Muscle layer of colon (tissue), 2 donors: ENCODE data around the gene CA12.

ENCODE experiments used
- H3K27ac ChIP-seq: one replicate; pipeline ENCODE4 v1.7.0; 2013; ENCODE audit warnings: low read depth, mild to moderate bottlenecking, low read length, moderate library complexity
- H3K27me3 ChIP-seq, 2 donors: one replicate each; pipeline ENCODE4 v1.7.0; 2013; ENCODE audit warnings: low read length in 2 of 2, mild to moderate bottlenecking in 2 of 2; ENCODE audit not compliant: insufficient read depth in 2 of 2, control insufficient read depth in 1 of 2
- H3K36me3 ChIP-seq: one replicate; pipeline ENCODE4 v1.7.0; 2013; ENCODE audit warnings: mild to moderate bottlenecking, low read length; ENCODE audit not compliant: insufficient read depth
- H3K4me1 ChIP-seq: one replicate; pipeline ENCODE4 v1.7.0; 2013; ENCODE audit warnings: mild to moderate bottlenecking, low read length; ENCODE audit not compliant: insufficient read depth
- H3K4me3 ChIP-seq, 2 donors: one replicate each; pipeline ENCODE4 v1.7.0; 2013; ENCODE audit warnings: low read length in 2 of 2, low read depth in 1 of 2, mild to moderate bottlenecking in 1 of 2, moderate library complexity in 1 of 2
- H3K9ac ChIP-seq: one replicate; pipeline ENCODE4 v1.7.0; 2013; ENCODE audit warnings: low read length
- H3K9me3 ChIP-seq: one replicate; pipeline ENCODE4 v1.7.0; 2013; ENCODE audit warnings: mild to moderate bottlenecking, low read length
- donor health status: abdominal sarcoma.
- donor health status: Adenocarcinoma of cecum.

The CA12 gene

DNA sequence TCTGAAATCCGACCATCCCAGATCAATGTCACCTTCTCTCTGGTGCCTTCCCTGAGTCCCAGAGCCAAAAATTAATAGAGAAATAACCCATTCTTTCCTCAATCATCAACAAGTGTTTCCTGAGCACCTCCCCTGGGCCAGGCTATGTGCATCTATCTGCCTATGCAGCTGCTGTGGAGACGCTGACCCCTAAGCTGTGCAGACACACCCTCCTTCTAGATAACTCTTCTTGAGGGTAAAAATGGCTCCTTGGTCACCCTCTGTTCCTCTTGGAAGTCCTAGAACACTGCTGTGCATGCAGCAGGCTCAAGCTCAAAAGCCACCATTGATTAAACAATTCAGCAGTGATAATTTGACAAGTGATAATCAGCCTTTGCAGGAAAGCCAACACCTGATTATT, 18.4 kb downstream of the CA12 start:
- Histone ChIP-seq H3K4me1 (no peaks in the 10 kb centered on the region), H3K36me3 (no peaks in the 10 kb centered on the region), H3K27me3 (no peaks in the 10 kb centered on the region), H3K4me3 (no peak overlapping the region), H3K27ac (no peak overlapping the region), H3K9me3 (no peaks in the 10 kb centered on the region), H3K9ac (no peak overlapping the region)

DNA sequence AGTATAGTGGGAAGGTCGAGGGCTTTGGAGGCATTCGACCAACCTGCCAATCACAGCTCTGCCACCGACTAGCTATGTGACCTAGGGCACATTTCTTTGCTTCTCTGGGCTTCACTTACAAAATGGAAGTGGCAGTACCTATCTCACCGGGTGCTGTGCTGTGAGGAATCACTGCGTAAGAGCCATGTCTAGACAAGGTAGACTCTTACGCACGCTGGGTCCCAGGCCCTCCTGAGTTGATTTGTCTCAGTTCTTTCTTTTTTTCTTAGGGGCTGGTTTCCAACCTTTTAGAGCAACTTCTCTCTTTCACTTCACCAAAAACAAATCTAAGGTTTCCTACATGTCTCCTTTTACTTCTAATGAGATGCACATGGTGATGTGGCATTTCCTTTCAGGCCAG, 18.8 kb downstream of the CA12 start:
- Histone ChIP-seq H3K9ac (no peak overlapping the region), H3K27ac (no peak overlapping the region)

DNA sequence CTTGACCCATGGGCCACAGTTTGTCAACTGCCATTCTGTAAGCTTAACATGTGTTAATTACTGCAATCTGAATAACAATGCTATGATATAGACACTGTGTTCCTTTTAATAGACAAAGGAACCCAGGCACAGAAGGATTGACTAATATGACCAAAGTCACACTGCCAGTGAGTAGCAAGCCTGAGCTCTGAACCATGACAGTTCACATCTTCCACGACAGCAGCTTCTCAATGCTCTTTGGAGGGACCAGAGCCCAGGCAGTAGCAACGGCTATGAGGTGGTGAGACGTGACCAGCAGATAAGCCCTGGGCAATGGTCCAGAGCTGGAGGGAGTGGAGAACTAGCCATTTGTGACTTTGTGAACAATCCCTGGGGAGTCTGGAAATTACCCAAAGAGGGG, 19.4 kb downstream of the CA12 start:
- H3K9me3 ChIP-seq = no peaks in the 10 kb centered on the region
- H3K27ac ChIP-seq = no peak overlapping the region
- H3K9ac ChIP-seq = no peak overlapping the region
- H3K4me3 ChIP-seq = no peak overlapping the region
- no peaks in the 10 kb centered on the region for H3K36me3 ChIP-seq
- no peaks in the 10 kb centered on the region for H3K27me3 ChIP-seq
- no peaks in the 10 kb centered on the region for H3K4me1 ChIP-seq

More for the DNA sequence above, 18.8 kb downstream of the CA12 start:
- Histone ChIP-seq H3K36me3 (no peaks in the 10 kb centered on the region), H3K4me1 (no peaks in the 10 kb centered on the region), H3K27me3 (no peaks in the 10 kb centered on the region), H3K4me3 (no peak overlapping the region), H3K9me3 (no peaks in the 10 kb centered on the region)

DNA sequence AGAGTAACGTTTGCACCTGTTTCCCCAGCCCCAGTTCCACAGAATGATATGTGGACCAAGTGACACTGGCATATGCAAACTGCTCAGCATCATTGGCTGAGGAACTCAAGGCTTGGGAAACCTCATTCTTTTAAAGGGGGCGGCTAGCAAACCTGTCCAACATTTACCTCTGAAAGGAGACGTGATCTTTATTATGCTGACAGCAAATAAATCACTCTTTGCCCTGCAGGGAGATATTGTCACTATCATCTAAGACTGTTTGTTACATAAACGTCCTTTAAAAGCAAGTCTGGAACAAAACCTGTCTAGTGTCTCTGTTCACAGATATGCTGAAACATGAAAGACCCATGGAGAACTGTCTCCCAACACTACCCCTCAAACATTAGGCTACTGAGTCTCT, 21.5 kb downstream of the CA12 start:
- Histone ChIP-seq H3K27me3 (no peaks in the 10 kb centered on the region), H3K9me3 (no peaks in the 10 kb centered on the region), H3K4me3 (no peak overlapping the region), H3K36me3 (no peaks in the 10 kb centered on the region), H3K27ac (no peak overlapping the region), H3K4me1 (no peaks in the 10 kb centered on the region), H3K9ac (no peak overlapping the region)

DNA sequence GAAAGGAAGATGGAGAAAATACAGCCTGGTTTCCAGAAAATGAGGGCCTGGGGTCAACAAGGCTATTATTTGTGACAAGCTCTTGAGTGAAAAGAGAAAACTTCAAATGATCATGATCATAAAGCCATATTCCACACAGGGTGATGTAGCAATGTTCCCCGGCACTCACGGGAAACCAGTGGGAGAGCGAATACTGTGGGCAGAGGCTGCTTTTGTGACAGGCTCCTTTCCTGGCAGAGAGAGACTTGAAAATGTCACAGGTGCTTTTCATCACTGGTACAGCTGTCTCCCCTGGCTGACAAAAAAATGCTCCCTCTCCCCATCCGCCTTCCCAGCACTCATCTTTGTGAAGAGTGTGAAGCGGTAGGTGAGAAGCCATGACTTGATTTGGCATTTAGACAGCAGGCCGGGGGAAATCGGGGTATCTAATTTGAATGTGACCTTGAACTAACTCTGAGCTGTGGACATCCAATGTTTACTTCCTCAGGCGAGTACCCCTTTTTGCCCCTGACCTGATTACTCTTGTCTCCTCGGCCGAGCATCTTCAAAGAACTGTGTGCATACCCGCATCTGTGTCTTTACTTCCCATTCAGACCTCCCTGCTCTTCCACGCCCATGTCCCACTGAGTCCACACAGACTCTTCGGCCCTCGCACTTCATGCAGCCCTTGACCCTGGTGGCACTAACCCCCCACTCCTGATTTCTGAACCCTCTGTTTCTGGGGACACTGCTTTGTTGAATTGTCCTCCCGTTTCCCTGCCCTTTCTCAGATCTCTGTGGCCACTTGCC, 23.2 kb downstream of the CA12 start:
- Histone ChIP-seq H3K9ac (no peak overlapping the region), H3K36me3 (no peaks in the 10 kb centered on the region), H3K27ac (no peak overlapping the region), H3K4me3 (no peak overlapping the region), H3K27me3 (no peaks in the 10 kb centered on the region), H3K9me3 (no peaks in the 10 kb centered on the region), H3K4me1 (no peaks in the 10 kb centered on the region)

DNA sequence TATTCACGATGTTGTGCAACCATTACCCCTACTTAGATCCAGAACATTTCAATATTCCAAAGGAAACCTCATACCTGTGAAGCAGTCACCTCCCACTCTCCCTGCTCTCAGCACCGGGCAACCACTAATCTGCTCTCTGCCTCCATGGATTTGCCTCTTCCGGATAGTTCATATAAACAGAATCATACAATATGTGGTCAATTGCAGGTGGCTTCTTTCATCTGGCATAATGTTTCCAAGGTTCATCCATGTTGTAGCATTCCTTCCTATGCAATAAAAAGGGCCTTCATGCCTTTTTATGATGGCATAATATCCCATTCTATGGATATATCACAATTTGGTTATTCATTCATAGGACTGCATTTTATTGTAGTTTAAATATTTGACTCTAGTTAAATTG, 23.9 kb downstream of the CA12 start:
- Histone ChIP-seq H3K9me3 (no peaks in the 10 kb centered on the region), H3K9ac (no peak overlapping the region), H3K27ac (no peak overlapping the region), H3K4me3 (no peak overlapping the region), H3K27me3 (no peaks in the 10 kb centered on the region), H3K36me3 (no peaks in the 10 kb centered on the region), H3K4me1 (no peaks in the 10 kb centered on the region)

DNA sequence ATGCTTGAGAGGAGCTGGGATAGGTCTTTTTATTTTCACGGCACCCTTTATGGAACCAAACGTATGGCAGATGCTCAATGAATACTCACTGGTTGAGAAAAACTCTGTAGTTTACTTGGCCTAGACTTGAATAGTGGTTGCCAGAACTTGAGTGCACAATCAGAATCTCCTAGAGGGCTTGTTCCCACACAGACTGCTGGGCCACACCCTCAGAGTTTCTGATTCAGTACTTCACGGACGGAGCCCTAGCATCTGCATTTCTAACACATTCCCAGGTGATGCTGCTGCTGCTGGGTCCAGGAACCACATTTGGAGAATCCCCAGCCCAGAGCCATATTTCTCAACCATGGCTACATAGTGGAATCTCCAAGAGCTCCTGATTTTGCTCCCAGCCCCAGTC, 24.6 kb downstream of the CA12 start:
- H3K9me3 ChIP-seq = no peaks in the 10 kb centered on the region
- no peak overlapping the region for H3K27ac ChIP-seq
- H3K4me3 ChIP-seq = no peak overlapping the region
- H3K4me1 ChIP-seq = no peaks in the 10 kb centered on the region
- no peaks in the 10 kb centered on the region for H3K27me3 ChIP-seq
- H3K36me3 ChIP-seq = no peaks in the 10 kb centered on the region
- H3K9ac ChIP-seq = no peak overlapping the region

DNA sequence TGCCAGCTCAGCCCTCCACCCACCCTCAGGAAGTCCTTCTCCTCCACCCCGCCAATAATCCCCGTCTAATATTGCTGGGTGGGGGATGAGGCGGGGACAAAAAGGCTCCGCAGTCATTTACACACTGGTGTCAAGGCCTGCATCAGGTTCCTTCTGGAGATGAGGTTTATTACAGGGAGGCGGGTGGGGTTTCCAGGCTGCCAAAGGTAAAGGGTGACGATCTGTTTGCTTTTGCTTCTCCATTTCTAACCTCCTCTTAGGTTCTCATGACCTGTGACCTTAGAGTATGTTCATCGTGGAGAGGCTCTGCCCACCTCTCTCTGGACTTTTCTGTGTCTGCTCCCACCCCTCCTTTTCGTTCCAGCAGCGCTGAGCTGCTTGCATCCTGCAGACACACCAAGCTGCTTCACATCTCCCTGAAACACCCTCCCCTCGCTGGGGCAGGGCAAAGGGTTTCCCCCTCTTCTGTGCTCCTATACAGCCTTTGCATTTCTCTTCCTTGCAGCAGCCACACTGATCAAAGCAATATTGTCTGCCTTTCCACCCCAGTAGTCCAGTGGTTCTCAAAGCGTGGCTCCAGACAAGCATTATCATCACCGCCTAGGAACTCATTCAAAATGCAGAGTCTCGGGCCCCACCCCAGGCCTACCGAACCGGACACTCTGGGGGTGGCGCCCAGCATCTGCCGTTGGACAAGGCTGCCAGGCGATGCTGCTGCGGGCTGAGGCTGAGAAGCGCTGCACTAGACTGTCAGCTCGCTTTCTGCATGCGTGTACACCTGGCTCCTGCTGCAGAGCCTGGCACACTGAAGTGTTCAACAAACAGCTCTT, 26.6 kb downstream of the CA12 start:
- no peaks in the 10 kb centered on the region for H3K36me3 ChIP-seq
- H3K4me1 ChIP-seq = no peaks in the 10 kb centered on the region
- no peaks in the 10 kb centered on the region for H3K9me3 ChIP-seq
- no peaks in the 10 kb centered on the region for H3K27me3 ChIP-seq
- H3K27ac ChIP-seq = no peak overlapping the region
- no peak overlapping the region for H3K9ac ChIP-seq
- H3K4me3 ChIP-seq = no peak overlapping the region

DNA sequence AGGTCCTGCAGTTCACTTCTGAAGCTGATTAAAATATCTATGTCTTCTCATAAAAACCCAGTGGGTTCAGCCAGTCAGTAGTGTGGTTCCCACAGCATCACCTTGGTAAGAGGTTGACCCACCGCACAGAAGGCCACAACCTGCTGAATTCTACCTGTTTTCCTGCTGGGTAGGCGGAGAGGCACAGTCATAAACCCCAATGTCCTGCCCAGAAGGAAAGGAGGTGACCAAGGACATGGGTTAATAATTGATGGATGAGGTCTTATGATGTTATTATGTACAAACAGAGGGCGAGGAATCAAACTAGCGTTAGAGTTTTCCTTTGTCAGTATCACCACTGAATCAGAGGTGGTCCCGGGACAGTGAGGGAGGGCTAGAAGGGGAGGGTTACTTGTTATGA, 27.8 kb downstream of the CA12 start:
- Histone ChIP-seq H3K9me3 (no peaks in the 10 kb centered on the region), H3K36me3 (no peaks in the 10 kb centered on the region), H3K27ac (no peak overlapping the region), H3K4me3 (no peak overlapping the region), H3K27me3 (no peaks in the 10 kb centered on the region), H3K9ac (no peak overlapping the region), H3K4me1 (peaks cover 5% of the 10 kb centered on the region)

DNA sequence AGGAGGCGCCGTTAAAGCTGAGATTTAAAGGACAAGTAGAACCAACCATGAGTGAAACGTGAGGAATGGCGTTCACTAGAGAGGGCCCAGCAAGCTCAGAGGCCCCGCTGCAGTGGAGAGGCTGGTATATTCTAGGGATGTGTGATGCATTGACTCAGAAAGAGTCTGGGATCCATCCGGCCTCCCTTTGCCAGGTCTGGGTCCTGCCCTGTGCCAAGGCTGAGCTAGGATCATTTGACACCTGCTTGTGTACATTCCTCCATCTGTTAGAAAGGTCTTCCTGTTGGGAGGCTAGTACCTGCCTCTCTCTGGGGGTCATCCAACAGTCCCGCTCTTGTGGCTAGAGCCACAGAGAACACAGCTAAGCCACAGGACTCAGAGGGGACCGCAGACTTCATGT, 28.4 kb downstream of the CA12 start:
- Histone ChIP-seq H3K36me3 (no peaks in the 10 kb centered on the region), H3K27ac (no peak overlapping the region), H3K4me3 (no peak overlapping the region), H3K9me3 (no peaks in the 10 kb centered on the region), H3K4me1 (peaks cover 5% of the 10 kb centered on the region), H3K27me3 (no peaks in the 10 kb centered on the region), H3K9ac (no peak overlapping the region)

DNA sequence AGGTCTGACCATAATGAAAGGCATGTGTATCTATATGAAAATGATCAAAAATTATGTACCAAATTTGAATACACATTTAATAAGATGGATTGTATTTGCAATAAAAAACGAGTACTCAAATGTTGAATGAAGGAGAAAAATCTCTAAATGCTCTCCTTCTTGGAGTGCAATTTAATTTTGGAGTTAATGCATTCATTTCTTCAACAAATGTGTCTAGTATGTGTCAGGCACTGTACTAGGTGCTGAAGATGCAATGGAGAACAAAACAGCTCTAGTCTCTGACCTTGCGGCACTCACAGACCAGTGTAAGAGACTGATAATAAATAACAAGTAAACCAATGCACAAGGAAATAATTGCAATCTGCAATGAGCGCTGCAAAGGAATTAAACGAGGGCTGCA, 28.8 kb downstream of the CA12 start:
- H3K4me3 ChIP-seq = no peak overlapping the region
- H3K9ac ChIP-seq = no peak overlapping the region
- H3K27ac ChIP-seq = no peak overlapping the region
- H3K36me3 ChIP-seq = no peaks in the 10 kb centered on the region
- H3K27me3 ChIP-seq = no peaks in the 10 kb centered on the region
- no peaks in the 10 kb centered on the region for H3K9me3 ChIP-seq
- H3K4me1 ChIP-seq = peaks cover 5% of the 10 kb centered on the region
